Measurements from ENCODE around the gene RAMACL.

Gene RAMACL

GRCh38 chr6:166618251-166618650 is 31.8 kb upstream of the RAMACL start:
- DNase-seq (ENCODE audit: low spot score), result no peak

GRCh38 chr6:166617359-166617758 is 30.9 kb upstream of the RAMACL start:
- DNase-seq (ENCODE audit: low spot score), result no peak

GRCh38 chr6:166616261-166617238 is 30.1 kb upstream of the RAMACL start:
- no peak for DNase-seq (ENCODE audit: low spot score)

- no peak for DNase-seq (ENCODE audit: low spot score)
Measured at GRCh38 chr6:166615059-166615770, 28.7 kb upstream of the RAMACL start.

GRCh38 chr6:166614589-166614988 is 28.1 kb upstream of the RAMACL start:
- no peak for DNase-seq (ENCODE audit: low spot score)

- no peak for DNase-seq (ENCODE audit: low spot score)
Measured at GRCh38 chr6:166614171-166614583, 27.7 kb upstream of the RAMACL start.

GRCh38 chr6:166613027-166613426 is 26.5 kb upstream of the RAMACL start:
- DNase-seq (ENCODE audit: low spot score), result no peak

GRCh38 chr6:166612471-166612881 is 26.0 kb upstream of the RAMACL start:
- DNase-seq (ENCODE audit: low spot score), result no peak

- DNase-seq (ENCODE audit: low spot score), result no peak
Measured at GRCh38 chr6:166611631-166612030, 25.2 kb upstream of the RAMACL start.

GRCh38 chr6:166610069-166610468 is 23.6 kb upstream of the RAMACL start:
- no peak for DNase-seq (ENCODE audit: low spot score)

GRCh38 chr6:166608774-166609173 is 22.3 kb upstream of the RAMACL start:
- no peak for DNase-seq (ENCODE audit: low spot score)

GRCh38 chr6:166605752-166606151 is 19.3 kb upstream of the RAMACL start:
- no peak for DNase-seq (ENCODE audit: low spot score)

- no peak for DNase-seq (ENCODE audit: low spot score)
Measured at GRCh38 chr6:166604911-166605310, 18.4 kb upstream of the RAMACL start.

- DNase-seq (ENCODE audit: low spot score), result no peak
Measured at GRCh38 chr6:166604328-166604727, 17.9 kb upstream of the RAMACL start.

GRCh38 chr6:166603043-166603690 is 16.7 kb upstream of the RAMACL start:
- no peak for DNase-seq (ENCODE audit: low spot score)

- no peak for DNase-seq (ENCODE audit: low spot score)
Measured at GRCh38 chr6:166601956-166602355, 15.5 kb upstream of the RAMACL start.

GRCh38 chr6:166600931-166601330 is 14.5 kb upstream of the RAMACL start:
- DNase-seq (ENCODE audit: low spot score), result no peak

GRCh38 chr6:166599205-166599604 is 12.7 kb upstream of the RAMACL start:
- DNase-seq (ENCODE audit: low spot score), result no peak

GRCh38 chr6:166598441-166599138 is 12.1 kb upstream of the RAMACL start:
- no peak for DNase-seq (ENCODE audit: low spot score)

GRCh38 chr6:166597711-166598440 is 11.4 kb upstream of the RAMACL start:
- DNase-seq (ENCODE audit: low spot score), result no peak

- DNase-seq (ENCODE audit: low spot score), result no peak
Measured at GRCh38 chr6:166596776-166597507, 10.5 kb upstream of the RAMACL start.
